GM23338 (cell line): Measurements from ENCODE around the gene NPAS3.

Experiments used
- CTCF ChIP-seq, 2 experiments: fragments of 200-600 bp in 1 of 2; sonication (generic) in 1 of 2; conservative IDR thresholded peaks; 2 replicates each; pipeline versions ENCODE4 v1.5.1 to v1.6.1; 2016 to 2017; ENCODE audit warnings: antibody characterized with exemption in 2 of 2, low read depth in 2 of 2, mild to moderate bottlenecking in 2 of 2, moderate library complexity in 1 of 2
- EZH2 ChIP-seq: fragments of 200-600 bp; sonication (generic); IDR thresholded peaks from one replicate; pipeline ENCODE4 v1.8.0; 2017; ENCODE audit warnings: antibody characterized with exemption, mild to moderate bottlenecking, low read depth; ENCODE audit not compliant: unreplicated experiment
- POLR2AphosphoS5 ChIP-seq: IDR thresholded peaks from 2 replicates; pipeline ENCODE4 v1.6.1; 2016; ENCODE audit warnings: antibody characterized with exemption, low read depth
- TF ChIP-seq, protein P1 (sequence below): IDR thresholded peaks from one replicate; pipeline ENCODE4 v1.6.1; 2018; ENCODE audit warnings: antibody characterized with exemption; ENCODE audit not compliant: unreplicated experiment

DNA sequence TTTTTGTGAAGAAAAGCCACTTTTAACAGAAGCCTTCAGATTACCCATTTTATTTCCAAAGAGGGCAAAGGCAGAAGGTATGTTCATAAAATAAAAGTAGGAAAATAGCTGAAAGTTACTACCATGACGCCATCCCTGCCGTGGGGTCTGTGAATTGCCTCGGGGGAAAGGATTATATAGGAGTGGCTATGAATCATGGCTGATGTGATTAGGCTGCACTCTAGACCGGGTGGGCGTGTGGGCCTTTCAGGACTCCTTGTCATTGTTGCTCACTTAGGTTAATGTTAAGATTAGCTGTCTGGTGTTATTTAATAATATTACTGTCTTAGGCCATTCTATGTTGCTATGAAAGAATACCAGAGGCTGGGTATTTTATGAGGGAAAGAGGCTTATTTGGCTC lies 816.7 kb downstream of the NPAS3 start:
- TF ChIP-seq CTCF (conservative IDR thresholded peaks at IDR 0.05; ENCODE audit: low read depth in 2 of 2) (no peak), EZH2 (no peak), POLR2AphosphoS5 (no peak)
- TF ChIP-seq, protein P1, sequence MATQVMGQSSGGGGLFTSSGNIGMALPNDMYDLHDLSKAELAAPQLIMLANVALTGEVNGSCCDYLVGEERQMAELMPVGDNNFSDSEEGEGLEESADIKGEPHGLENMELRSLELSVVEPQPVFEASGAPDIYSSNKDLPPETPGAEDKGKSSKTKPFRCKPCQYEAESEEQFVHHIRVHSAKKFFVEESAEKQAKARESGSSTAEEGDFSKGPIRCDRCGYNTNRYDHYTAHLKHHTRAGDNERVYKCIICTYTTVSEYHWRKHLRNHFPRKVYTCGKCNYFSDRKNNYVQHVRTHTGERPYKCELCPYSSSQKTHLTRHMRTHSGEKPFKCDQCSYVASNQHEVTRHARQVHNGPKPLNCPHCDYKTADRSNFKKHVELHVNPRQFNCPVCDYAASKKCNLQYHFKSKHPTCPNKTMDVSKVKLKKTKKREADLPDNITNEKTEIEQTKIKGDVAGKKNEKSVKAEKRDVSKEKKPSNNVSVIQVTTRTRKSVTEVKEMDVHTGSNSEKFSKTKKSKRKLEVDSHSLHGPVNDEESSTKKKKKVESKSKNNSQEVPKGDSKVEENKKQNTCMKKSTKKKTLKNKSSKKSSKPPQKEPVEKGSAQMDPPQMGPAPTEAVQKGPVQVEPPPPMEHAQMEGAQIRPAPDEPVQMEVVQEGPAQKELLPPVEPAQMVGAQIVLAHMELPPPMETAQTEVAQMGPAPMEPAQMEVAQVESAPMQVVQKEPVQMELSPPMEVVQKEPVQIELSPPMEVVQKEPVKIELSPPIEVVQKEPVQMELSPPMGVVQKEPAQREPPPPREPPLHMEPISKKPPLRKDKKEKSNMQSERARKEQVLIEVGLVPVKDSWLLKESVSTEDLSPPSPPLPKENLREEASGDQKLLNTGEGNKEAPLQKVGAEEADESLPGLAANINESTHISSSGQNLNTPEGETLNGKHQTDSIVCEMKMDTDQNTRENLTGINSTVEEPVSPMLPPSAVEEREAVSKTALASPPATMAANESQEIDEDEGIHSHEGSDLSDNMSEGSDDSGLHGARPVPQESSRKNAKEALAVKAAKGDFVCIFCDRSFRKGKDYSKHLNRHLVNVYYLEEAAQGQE, result no peak
